ENCODE measurements around the gene ADRM1. TPM values are rescaled to one million over a fixed set of nuclear protein-coding genes. Genes with fewer than 3 reads are reported as not detected.

Gene ADRM1
- polyA plus RNA-seq, 1 experiment, result 58.5 TPM

GRCh38 chr20:62301773-62302340 lies 940 bp upstream of the ADRM1 start:
- peak; percentile 90 for TF ChIP-seq CTCF (IDR thresholded peaks at IDR 0.05; ENCODE audit: low read depth, low read length)
- Histone ChIP-seq H3K27ac (ENCODE audit: low read depth, low read length) (peak overlapping the region; percentile 95), H3K9me3 (ENCODE audit: control insufficient read depth, insufficient read depth, low read length) (no peaks in the 10 kb centered on the region; the same call in 1 of the 2 replicates), H3K4me3 (ENCODE audit: low read depth, low read length) (peak overlapping the region; percentile 78), H3K27me3 (ENCODE audit: control insufficient read depth, insufficient read depth, low read length) (no peaks in the 10 kb centered on the region)
- POLR2A ChIA-PET, result interaction anchor here (0.6 to 1.1 kb wide), 4 partner anchors 73 to 492 kb away, joined by 3 to 12 read pairs (median 4); partner anchors contain the start of gene RPS21
- DNase-seq (ENCODE audit: low read depth, low spot score), result peak; percentile 71
- CTCF ChIA-PET, result interaction anchor here (0.5 to 3.2 kb wide), 21 partner anchors 11 to 863 kb away, joined by 3 to 50 read pairs (median 5); no protein-coding TSS in a partner anchor

GRCh38 chr20:62303062-62303339 lies 204 bp downstream of the ADRM1 start:
- Histone ChIP-seq H3K9me3 (ENCODE audit: control insufficient read depth, insufficient read depth, low read length) (no peaks in the 10 kb centered on the region; the same call in 1 of the 2 replicates), H3K27ac (ENCODE audit: low read depth, low read length) (no peak overlapping the region), H3K27me3 (ENCODE audit: control insufficient read depth, insufficient read depth, low read length) (no peaks in the 10 kb centered on the region), H3K4me3 (ENCODE audit: low read depth, low read length) (peak overlapping the region; percentile 86)
- ChIA-PET CTCF (interaction anchor here (1.0 to 4.9 kb wide), 5 partner anchors 66 to 83 kb away, joined by 3 to 30 read pairs (median 4); no protein-coding TSS in a partner anchor), POLR2A (interaction anchor here (0.8 to 1.1 kb wide), 3 partner anchors 62 to 72 kb away, joined by 3 to 12 read pairs (median 3); no protein-coding TSS in a partner anchor)
- no peak for TF ChIP-seq CTCF (IDR thresholded peaks at IDR 0.05; ENCODE audit: low read depth, low read length)
- no peak for DNase-seq (ENCODE audit: low read depth, low spot score)

GRCh38 chr20:62303340-62304226 lies 786 bp downstream of the ADRM1 start:
- Histone ChIP-seq H3K9me3 (ENCODE audit: control insufficient read depth, insufficient read depth, low read length) (no peaks in the 10 kb centered on the region; the same call in 1 of the 2 replicates), H3K4me3 (ENCODE audit: low read depth, low read length) (peak overlapping the region; percentile 86), H3K27me3 (ENCODE audit: control insufficient read depth, insufficient read depth, low read length) (no peaks in the 10 kb centered on the region), H3K27ac (ENCODE audit: low read depth, low read length) (no peak overlapping the region)
- ChIA-PET POLR2A (interaction anchor here (0.8 to 0.9 kb wide), 2 partner anchors 61 to 71 kb away, joined by 3 read pairs; no protein-coding TSS in a partner anchor), CTCF (interaction anchor here (1.0 to 4.9 kb wide), 4 partner anchors 65 to 82 kb away, joined by 3 to 19 read pairs (median 4); no protein-coding TSS in a partner anchor)
- TF ChIP-seq CTCF (IDR thresholded peaks at IDR 0.05; ENCODE audit: low read depth, low read length), result no peak
- DNase-seq (ENCODE audit: low read depth, low spot score), result no peak

GRCh38 chr20:62304331-62305148 lies 1.7 kb downstream of the ADRM1 start:
- H3K27me3 ChIP-seq (ENCODE audit: control insufficient read depth, insufficient read depth, low read length), result no peaks in the 10 kb centered on the region
- H3K9me3 ChIP-seq (ENCODE audit: control insufficient read depth, insufficient read depth, low read length), result no peaks in the 10 kb centered on the region; the same call in 1 of the 2 replicates
- peak overlapping the region; percentile 86 for H3K4me3 ChIP-seq (ENCODE audit: low read depth, low read length)
- no peak for DNase-seq (ENCODE audit: low read depth, low spot score)
- no peak for TF ChIP-seq CTCF (IDR thresholded peaks at IDR 0.05; ENCODE audit: low read depth, low read length)
- H3K27ac ChIP-seq (ENCODE audit: low read depth, low read length), result no peak overlapping the region
- ChIA-PET CTCF (interaction anchor here (1.4 to 4.9 kb wide), 2 partner anchors 64 to 78 kb away, joined by 3 to 19 read pairs; no protein-coding TSS in a partner anchor), POLR2A (no interaction called here)

Data from AG04450 (cell line).